OCI-M2 (cell line): ENCODE measurements around the gene CGNL1.

Experiments used
- DNase-seq: peaks from one replicate; lab custom pipeline; 2025; ENCODE audit not compliant: unreplicated experiment; lab: John Stamatoyannopoulos, UW

Gene CGNL1

DNA sequence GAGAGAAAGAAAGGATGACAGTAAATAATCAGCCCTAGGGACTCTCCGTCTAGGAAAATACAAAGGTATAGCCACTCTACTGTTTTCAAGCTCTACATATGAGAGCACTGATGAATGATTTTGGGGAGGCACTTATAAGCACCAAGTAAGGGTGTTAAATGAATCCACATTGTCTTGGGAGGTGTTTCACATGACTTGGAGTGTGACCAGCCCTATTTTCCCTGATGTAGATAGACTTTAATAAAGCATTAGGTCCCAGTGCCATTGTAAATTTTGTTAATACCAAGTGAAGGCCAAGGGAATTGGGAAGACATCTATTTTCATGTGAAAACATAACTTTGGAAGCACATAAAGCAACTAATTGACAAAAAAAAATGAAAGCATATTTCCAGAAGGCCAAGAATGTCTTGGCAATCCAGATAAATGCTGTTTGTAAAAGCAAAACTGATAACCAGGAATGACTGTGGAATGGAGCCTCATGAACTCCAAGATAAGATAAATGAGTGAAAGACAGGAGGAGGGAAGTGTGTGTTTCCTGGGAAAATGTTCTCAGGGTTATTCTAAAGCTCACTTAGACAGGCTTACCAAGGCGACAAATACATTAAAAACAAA is 119.4 kb downstream of the CGNL1 start:
- DNase-seq: no peak

DNA sequence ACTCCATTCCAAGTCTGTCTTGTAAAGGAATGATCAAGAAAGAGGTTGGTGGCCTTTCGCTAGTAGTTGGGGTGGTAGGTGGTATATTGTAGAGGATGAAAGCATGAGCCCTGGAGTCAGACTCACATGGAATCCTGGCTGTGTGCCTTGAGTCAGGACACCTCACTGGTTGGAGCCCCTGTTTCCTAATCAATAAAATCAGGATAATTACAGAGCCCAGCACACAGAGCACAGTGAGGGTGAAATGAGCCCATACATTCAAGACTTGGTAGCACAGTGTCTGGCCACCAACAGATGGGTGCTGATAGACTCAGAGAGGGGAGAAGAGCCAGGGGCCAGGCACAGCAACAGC is 120.3 kb downstream of the CGNL1 start:
- no peak for DNase-seq

DNA sequence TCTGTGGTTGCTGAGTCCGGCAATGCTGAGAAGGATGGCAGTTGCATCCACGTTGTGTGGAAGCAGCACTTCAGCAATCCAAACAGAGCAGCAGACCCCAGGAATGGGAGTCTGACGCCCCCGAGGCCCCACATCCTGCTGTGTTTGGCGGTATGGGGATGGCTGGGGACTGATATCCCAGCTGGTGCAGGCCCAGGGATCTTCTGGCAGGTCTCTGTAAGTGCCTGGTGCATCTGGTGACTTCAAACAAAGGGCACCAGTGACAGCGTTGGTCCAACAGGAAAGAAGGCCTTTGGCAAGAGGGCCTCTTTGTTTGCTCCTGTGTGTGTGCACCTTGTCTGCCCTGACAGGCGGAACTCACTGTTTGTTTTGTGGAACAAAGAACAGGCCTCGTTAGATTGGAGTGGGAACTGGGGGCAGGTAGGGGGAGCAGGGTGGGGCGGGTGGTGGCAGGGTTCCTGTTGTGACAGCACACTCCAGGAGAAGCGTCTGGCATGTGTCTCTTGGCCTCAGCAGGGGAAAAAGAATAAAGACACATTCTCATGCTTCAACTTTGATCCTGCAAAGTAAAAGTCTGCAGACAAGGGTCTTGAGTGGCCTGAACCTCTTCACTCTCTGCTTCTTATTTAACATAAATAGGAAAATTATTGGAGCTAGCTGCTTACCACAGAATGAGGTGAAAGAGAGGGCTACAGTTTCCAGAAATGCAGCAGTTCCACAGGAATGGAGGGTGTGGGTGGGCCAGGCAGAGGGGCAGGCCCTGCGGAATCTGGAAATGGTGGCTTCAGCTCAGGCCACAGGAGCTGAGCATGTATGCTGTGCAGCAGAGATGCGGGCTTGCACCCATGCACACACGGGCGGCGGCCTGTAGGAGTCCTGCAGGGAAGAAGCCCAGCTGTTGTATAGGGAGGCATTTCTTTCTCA is 120.9 kb downstream of the CGNL1 start:
- no peak for DNase-seq

DNA sequence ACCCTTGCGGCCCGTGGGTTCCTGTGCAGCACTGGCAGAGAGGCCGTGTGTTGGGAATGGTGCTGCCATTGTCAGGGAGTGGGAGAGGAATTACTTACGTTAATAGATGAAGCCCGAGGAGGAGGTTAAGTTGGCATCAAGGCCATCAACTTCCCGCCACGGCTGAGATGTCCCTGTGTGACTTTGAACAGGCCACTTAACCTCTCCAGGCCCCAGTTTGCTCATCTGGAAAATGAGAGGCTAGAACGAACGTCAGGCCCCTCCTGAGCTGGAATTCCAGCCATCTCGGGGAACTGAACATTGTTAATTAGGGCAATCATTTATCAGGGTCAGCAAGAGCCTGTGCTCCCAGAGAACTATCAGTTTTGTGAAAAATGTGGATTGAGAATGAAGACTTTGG is 124.0 kb downstream of the CGNL1 start:
- no peak for DNase-seq

DNA sequence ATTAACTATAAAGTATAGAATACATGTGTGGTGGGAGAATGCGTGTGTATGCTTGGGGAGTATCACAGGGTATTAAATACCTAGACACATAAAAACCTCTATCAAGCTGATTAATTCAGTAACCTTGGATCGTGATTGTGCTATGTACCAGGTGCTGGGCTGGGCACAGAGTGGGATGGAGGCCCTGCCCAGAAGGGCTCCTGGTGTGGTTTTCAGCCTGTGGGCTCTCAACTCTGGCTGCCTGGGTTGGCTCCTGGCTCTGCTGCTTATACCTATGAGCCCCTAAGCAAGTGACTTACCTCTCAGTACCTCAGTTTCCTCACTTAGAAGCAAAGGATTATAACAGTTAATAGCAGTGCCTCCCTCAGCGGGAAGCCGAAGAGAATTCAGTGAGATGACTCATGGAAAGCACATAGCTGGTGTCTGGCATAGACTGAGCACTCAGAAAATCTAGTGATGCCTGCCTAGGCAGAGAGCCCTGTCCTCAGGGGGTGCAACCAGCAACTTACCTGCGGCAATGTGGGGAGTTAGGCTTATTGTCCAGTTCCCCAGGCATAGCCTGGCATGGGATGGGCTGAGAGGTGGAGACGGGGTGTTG is 124.8 kb downstream of the CGNL1 start:
- DNase-seq: no peak

DNA sequence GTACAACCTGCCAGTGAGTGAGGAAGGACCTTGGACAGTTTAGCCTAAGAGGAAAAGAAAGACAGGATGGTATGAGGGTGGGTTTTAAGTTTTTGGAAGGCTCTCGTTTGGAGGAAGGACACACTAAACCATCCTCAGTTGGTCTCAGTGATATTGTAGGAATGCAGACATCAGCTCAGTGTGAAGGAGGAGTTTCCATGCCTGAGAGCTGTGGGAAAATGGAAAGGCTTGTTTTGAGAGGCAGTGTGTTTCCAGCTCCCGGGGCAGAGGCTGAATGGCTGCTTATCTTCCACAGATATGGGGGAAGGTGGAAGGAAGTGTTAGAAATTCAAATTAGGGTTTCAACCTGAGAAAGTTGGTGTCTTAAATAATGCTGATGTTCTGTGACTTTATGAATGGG is 125.8 kb downstream of the CGNL1 start:
- no peak for DNase-seq

DNA sequence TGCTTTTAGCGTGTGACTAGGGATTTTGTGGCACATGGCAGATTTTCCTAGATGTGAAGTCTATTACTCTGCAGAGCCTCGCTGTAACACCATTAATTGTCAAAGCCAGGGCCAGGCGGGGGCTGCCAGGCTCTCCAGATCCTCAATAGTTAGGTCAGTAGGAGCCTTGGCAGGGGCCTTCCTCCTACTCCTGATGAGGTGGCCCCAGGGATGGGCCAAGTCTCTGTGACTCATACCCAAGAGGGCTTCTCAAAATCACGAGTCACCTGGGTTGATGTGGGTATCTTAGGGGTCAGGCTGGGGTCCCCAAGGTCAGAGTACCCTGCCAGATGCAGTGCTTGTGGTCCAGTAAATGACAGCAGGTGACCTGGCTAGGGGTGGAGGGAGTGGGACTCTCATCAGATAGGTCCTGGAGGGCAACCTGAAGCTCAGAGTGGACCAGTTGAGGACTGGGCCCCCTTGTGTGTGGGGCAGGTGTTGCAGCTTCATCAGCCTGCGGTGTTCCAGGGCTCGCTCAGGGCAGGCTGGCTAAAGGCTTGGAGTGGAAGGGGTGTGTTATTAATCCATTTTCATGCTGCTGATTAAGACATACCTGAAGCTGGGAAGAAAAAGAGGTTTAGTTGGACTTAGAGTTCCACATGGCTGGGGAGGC is 126.9 kb downstream of the CGNL1 start:
- DNase-seq: no peak

DNA sequence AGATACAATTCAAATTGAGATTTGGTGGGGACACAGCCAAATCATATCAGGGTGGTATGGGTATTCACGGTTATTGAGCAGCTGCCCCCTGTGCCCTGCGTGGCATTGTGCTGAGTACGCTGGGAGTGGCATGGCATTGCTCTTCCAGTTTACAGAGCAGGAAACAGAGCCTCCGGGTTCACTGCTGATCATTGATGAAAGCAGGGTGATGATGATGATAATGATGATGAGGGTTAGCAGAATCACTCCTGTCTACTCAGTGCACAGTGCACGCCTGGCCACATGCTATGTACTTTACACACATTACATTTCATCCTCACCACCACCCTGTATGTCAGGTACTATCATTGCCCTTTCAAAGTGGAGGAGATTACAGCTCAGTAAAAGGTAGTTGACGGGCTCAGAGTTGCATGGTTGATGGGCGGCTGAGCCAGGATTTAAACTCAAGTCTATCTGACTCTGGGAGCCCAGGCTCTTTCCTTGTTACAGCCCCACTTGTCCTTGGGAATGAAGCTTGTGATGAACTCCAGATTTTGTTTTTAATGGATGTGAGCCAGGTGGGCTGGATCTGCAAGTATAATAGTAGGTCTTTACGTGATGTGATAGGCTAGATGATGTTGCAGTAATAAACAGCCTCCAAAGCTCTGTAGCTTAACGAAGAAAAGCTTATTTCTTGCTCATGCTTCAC is 127.8 kb downstream of the CGNL1 start:
- DNase-seq: no peak

DNA sequence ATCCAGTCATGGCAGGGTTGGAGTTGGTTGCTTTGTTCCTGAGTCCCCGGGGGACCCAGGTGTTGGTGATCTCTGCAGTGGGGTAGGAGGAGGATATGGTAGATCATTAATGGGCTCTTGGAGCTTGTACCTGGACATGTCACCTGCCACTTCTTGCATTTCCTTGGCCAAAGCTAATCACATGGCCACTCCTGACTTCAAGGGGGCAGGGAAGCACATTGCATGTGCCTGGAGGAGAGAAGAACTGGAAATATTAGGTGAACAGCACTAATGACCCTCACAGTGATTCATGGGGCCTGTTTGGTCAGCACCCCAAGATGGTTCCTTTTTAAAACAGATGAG is 128.3 kb downstream of the CGNL1 start:
- DNase-seq: no peak

DNA sequence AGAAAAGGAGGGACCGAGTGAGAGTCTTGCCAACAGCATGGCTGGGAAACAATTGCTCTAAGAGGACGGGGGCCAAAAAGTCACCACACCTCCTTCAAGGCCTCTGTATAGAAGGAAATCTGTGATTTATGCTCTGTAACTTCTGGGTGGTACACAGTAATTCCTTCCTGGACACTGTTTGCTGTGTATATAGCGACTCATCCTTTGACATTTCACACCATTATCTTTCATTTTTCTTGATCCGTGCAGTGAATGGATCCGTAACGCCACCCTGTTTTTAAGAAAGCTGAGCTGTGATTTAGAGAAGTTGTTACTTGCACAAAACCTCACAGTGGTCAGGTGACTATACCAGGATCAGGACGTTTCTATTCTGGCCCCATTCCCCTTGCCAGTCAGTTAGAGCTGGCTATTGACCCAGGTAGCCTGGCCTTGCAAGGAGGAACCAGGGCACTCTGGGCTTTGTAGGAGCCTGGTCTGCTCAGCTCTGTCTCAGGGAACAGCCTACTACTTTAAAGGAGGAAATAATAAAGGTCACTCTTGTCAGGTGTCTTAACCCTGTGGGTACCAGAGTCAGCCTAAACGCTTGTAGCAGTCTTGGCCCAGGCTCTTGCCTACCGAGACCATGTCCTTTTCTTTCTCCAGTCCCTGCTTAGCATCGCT is 128.9 kb downstream of the CGNL1 start:
- no peak for DNase-seq

DNA sequence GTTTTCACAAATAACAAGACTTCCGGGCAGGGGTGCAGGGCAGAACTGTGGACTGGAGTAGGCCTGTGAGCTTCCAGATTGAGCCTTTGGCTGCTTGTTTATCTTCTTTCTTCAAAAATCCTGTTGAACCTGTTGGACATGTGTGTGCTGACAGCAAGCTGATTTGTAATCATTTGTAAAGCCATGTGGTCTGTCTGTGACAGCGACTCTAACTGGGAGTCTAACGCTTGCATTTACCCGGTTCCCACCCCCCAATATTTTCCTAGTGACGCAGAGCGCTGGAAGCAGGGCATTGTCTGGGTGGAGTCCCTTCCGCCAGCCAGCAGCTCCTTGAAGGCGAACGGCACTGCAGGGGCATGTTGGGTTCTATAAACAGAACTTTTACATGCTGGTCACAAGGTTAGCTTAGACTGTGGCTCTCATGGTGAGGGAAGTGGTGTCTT is 129.7 kb downstream of the CGNL1 start:
- DNase-seq: no peak

DNA sequence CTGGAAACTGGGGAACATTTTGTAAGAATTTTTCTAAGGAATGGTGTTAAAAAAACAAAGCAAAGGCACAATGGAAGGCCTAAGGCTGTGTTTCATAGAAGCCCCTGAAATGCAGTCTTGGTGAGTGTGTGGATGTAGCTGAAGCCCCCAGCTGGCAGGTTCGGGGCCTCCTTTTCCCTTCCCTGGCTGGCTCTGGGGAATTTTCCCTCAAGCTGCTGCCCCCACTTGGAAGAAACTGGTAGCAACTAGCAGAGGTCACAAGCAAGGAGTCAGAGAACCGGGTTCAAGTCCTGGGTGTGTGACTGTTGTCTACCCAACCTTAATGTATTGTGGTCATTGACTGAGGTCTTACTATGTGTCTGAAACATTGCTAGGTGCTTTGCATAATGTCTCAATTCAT is 130.1 kb downstream of the CGNL1 start:
- no peak for DNase-seq

DNA sequence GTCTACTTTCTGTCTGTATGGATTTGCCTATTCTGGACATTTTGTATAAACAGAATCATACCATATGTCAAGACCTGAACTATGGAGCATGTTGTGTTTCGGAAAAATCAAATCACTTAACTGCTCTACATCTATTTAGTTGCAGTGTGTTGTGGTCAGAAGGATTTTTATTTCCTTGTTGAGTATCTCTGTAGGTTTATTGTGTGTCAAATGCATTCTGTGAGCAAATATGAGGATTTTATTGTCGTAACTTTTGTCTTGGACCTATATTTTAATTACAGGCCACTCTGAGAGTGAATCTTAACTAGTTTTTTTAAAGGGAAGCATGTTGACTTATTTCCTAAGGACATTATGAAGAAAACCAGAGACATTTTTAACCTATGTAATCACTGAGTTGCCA is 130.8 kb downstream of the CGNL1 start:
- no peak for DNase-seq

DNA sequence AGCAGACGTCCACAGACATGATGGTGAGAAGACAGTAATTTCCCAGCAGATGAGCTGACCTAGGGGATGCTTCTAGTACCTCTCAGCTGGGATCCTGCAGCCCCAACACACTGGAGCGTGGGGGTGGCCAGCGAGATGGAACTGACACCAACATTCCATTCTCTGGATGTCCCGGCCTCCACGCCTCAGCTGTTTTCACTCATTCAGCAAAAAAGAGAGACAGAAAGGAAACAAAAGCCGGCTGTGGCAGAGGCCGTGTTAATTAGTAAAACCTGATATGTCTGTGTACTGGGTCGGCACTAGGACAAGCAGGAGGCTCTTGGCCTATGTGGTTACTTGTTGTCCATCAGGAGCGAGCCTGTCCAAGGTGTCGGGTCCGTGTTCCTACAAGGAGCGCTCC is 132.8 kb downstream of the CGNL1 start:
- DNase-seq: no peak

DNA sequence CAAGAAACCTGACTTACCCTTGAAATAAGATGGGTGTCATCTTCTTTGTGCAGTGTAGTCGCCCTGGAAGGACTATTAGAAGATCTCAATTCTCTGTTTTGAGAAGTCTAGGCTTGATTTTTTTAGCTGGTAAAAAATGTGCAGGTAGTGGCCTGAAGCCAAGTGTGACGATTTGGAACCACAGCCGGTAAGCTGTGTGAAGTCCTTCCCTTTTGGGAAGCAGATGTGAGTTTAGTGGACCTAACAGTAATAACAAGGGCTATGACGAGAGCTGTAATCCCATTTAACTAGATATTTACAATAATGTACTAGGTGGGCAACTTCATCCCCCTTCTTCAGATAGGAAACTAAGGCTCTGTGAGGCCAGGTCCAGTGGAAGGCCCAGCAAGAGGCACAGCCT is 133.7 kb downstream of the CGNL1 start:
- no peak for DNase-seq

DNA sequence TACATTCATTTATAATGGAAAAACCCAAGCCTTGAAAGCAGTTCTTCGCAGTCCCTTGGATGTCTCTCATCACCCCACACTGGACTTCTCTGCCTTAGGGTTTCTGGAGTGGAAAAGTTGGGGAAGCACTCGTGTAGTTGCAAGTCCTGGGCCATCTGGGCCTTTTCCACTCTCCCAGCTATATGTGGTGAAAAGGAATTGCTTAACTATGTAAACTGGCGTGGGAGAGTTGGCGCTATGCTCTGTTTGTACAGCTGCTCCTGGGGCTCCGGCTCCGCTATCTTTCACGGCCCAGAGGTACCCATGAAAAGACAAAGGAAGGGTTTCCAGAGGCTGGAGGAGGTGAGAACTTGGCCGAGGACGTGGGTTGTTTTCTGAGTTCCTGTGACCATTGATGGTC is 134.3 kb downstream of the CGNL1 start:
- no peak for DNase-seq

DNA sequence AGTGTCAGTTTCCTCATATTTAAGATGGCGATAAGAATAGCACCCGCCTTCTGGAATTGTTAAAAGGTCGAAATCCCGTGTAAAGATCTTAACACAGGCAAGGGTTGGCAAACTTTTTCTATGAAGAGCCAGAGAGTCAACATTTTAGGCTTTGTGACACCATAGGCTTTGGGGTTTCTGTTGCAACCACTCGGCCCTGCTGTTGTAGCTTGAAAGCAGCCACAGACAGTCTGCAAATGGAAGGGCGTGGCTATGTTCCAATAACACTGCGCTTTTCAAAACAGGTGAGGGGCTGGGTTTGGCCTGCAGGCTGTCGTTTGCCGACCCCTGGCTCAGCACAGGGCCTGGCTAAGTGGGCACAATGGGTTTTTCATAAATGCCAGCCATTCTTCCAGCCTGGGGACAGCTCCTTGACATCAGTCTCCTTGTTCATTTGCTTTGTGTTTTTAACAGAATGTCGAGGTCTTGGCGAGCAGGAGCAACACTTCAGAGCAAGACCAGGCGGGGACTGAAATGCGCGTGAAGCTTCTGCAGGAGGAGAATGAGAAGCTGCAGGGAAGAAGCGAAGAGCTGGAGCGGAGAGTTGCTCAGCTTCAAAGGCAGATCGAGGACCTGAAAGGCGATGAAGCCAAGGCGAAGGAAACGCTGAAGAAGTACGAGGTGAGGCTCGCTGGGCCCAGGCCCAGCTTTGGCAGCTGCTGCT is 140.2 kb downstream of the CGNL1 start:
- DNase-seq: no peak

DNA sequence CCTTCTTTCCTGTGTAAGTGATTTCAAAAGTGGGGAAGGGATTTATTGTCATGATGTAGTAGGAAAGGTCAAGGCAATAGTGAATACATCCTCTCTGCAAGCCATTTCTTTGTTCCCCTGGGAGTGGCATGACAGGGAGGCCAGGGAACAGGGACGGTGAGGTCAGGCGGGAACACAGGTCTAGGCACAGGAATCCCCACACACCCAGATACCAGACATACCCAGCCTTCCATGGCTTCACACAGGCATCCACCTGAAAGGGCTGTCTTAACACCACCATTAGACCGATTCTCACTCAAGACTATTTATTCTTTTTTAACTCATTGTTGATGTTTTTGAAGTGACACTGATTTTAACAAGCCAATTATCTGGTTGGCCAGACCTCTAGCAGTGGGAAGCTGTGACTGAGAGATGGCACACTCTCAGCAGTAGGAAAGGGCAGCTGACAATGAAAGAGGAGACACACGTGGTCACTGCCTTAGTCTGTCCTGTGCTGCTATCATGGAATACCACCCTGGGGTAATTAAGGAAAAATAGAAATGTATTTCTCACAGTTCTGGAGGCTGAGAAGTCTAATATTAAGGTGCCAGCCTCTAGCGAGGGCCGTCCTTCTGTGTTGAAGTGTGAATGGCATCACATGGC is 140.8 kb downstream of the CGNL1 start:
- no peak for DNase-seq

DNA sequence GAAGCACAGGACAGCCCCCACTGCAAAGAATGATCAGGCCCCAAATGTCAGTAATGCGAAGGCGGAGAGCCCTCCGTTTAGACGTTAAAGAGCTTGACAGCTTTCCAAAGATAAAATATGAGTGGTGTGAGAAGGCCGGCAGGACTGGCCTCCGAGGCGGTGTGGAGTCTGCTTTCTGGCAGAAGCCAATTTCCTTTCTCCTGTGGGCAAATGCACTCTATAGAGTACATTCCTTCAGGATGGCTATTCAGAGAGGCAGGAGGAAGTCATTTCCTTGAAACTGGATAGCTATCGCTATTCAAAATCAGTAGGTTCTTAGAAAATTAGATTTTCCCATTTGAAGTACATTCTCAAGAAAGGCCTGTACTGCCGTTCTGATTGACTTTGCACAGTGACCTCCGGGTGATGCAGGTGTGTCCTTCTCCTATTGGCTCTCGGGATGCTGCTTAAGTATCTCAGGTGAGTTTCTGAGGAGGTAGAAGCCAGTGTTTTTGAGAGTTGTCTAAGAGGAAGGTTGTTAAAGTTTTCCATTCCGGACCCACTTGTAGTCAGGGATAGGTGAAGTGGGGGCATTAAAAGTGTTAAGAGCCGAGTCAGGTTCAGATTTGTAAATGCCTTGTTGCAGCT is 142.6 kb downstream of the CGNL1 start:
- DNase-seq: no peak
